ENCODE measurements around the gene LNPEP.

LNPEP gene

DNA sequence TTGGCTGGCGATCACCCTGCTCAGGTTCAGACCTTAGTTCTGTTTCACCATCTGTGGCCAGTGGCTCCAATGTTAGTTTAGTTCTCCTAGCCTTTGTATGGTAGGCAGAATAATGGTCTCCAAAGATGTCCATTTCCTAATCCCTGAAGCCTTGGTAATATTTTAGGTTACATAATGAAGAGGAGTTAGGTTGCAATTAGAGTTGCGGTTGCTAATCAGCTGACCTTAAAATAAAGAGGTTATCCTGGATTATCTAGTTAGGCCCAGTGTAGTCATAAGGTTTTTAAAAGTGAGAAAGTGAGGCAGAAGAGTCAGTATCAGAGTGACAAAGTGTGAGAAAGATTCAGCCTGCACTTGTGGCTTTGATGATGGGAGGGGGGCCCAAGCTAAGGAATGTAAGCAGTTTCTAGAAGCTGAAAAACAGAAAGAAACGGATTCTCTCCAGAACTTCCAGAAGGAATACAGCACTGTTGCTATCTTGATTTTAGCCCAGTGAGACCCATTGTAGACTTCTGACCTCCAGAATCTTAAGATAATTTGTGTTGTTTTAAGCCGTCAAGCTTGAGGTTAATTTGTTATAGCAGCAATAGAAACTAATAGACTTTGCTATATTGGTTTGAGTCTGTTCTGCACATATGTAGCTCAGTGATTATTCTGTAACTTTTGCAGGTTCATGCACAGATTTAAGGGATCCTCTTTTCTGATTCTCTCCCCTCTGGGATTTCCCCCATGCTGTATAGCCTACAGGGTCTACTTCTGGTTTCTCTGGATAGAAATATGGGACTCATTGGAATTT lies 21.6 kb downstream of the LNPEP start:
- H3K9me3 ChIP-seq (ENCODE audit: control insufficient read depth, low read length) = no peaks in the 10 kb centered on the region
- peak overlapping the region; percentile 43 for H3K4me3 ChIP-seq (ENCODE audit: insufficient read depth, low read depth, low read length, poor library complexity, severe bottlenecking)
- H3K27me3 ChIP-seq (replicated peaks; ENCODE audit: control insufficient read depth, insufficient read depth, low read length, poor library complexity, severe bottlenecking) = no peaks in the 10 kb centered on the region
- no peak for DNase-seq
- peak overlapping the region; percentile 58 for H3K27ac ChIP-seq (ENCODE audit: insufficient read depth, low read length, poor library complexity, severe bottlenecking)
- peaks cover 35% of the 10 kb centered on the region for H3K4me1 ChIP-seq (ENCODE audit: control insufficient read depth, insufficient read depth, low read length, poor library complexity, severe bottlenecking)
- no peaks in the 10 kb centered on the region for H3K36me3 ChIP-seq (ENCODE audit: control insufficient read depth, insufficient read depth, low read length)

DNA sequence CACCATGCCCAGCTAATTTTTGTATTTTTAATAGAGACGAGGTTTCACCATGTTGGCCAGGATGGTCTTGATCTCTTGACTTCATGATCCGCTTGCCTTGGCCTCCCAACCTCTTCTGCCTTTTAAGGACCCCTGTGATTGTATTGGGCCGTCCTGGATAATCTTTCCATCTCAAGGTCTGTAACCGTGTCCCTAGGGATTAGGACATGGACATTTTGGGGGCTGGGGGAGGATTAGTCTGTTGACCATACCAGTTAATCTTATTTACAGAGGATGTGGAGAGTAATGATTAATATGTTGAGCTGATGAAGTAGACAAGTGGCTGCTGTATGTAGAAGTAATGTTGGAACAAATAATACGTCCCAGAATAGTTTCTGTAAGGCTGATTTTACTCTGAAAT lies 23.1 kb downstream of the LNPEP start:
- H3K36me3 ChIP-seq (ENCODE audit: control insufficient read depth, insufficient read depth, low read length) = no peaks in the 10 kb centered on the region
- peaks cover 34% of the 10 kb centered on the region for H3K4me1 ChIP-seq (ENCODE audit: control insufficient read depth, insufficient read depth, low read length, poor library complexity, severe bottlenecking)
- DNase-seq = no peak
- no peaks in the 10 kb centered on the region for H3K27me3 ChIP-seq (replicated peaks; ENCODE audit: control insufficient read depth, insufficient read depth, low read length, poor library complexity, severe bottlenecking)
- peak overlapping the region; percentile 38 for H3K27ac ChIP-seq (ENCODE audit: insufficient read depth, low read length, poor library complexity, severe bottlenecking)
- H3K9me3 ChIP-seq (ENCODE audit: control insufficient read depth, low read length) = no peaks in the 10 kb centered on the region
- peak overlapping the region; percentile 43 for H3K4me3 ChIP-seq (ENCODE audit: insufficient read depth, low read depth, low read length, poor library complexity, severe bottlenecking)

DNA sequence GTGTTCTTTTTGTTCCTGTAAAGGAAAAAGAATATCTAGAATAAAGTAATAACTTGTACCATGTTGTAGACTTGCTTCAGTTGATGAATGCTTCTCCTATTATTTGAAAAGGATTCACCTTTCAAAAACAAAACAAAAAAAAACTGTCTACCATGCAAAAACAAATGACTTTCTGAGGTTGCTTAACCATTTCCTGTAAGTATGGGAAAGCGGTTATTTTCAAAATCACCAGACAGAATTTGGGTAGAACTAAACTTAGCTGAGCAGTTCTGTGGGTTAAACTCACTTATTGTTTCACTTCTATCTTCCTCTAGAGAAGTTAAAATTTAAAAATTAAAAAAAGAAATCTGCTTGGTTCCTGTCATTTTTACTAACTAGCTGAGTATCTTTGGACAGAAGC lies 25.2 kb downstream of the LNPEP start:
- H3K36me3 ChIP-seq (ENCODE audit: control insufficient read depth, insufficient read depth, low read length) = no peaks in the 10 kb centered on the region
- H3K27me3 ChIP-seq (replicated peaks; ENCODE audit: control insufficient read depth, insufficient read depth, low read length, poor library complexity, severe bottlenecking) = no peaks in the 10 kb centered on the region
- peak overlapping the region; percentile 7 for H3K4me3 ChIP-seq (ENCODE audit: insufficient read depth, low read depth, low read length, poor library complexity, severe bottlenecking)
- DNase-seq = no peak
- H3K27ac ChIP-seq (ENCODE audit: insufficient read depth, low read length, poor library complexity, severe bottlenecking) = peak overlapping the region; percentile 49
- H3K4me1 ChIP-seq (ENCODE audit: control insufficient read depth, insufficient read depth, low read length, poor library complexity, severe bottlenecking) = peaks cover 37% of the 10 kb centered on the region
- H3K9me3 ChIP-seq (ENCODE audit: control insufficient read depth, low read length) = no peaks in the 10 kb centered on the region

DNA sequence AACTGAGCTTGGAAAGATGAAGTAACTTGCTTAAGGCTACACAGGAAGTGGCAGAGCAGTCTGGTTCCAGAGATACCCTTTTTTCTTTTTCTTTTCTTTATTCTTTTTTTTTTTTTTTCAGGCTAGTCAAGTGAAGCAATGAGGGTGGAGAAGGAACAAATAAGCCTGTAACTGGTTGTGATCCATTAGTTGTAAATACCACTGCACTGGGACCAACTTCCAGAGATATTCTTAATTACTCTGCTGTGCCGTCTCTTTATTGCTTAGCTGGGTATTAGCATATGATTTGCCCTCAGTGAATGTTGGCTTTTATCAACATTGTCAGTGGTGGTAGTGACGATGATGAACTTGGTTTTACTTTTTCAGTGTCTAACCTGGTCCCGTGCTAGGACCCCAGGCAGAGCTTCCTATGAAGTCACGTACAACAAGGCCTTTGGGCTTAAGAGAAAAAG lies 26.7 kb downstream of the LNPEP start:
- no peaks in the 10 kb centered on the region for H3K36me3 ChIP-seq (ENCODE audit: control insufficient read depth, insufficient read depth, low read length)
- DNase-seq = no peak
- peak overlapping the region; percentile 49 for H3K27ac ChIP-seq (ENCODE audit: insufficient read depth, low read length, poor library complexity, severe bottlenecking)
- no peaks in the 10 kb centered on the region for H3K27me3 ChIP-seq (replicated peaks; ENCODE audit: control insufficient read depth, insufficient read depth, low read length, poor library complexity, severe bottlenecking)
- peaks cover 37% of the 10 kb centered on the region for H3K4me1 ChIP-seq (ENCODE audit: control insufficient read depth, insufficient read depth, low read length, poor library complexity, severe bottlenecking)
- H3K9me3 ChIP-seq (ENCODE audit: control insufficient read depth, low read length) = no peaks in the 10 kb centered on the region
- peak overlapping the region; percentile 5 for H3K4me3 ChIP-seq (ENCODE audit: insufficient read depth, low read depth, low read length, poor library complexity, severe bottlenecking)

DNA sequence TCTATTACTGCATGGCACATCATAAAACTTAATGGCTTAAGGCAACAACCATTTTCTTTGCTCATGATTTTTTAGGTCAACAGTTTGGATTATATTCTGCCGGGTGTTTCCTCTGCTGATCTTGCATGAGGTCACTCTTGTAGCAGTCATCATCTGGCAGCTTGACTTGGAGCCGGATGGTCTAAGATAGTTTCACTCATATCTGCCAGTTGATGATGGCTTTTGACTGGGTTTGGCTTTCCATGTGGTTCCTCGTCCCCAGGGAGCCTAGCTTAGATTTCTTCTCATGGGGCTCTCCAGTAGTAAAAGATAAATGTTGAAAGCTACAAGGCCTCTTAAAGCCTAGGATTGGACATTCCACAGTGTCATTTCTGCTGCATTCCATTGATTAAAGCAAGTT lies 27.4 kb downstream of the LNPEP start:
- H3K27me3 ChIP-seq (replicated peaks; ENCODE audit: control insufficient read depth, insufficient read depth, low read length, poor library complexity, severe bottlenecking) = no peaks in the 10 kb centered on the region
- peak overlapping the region; percentile 49 for H3K27ac ChIP-seq (ENCODE audit: insufficient read depth, low read length, poor library complexity, severe bottlenecking)
- no peaks in the 10 kb centered on the region for H3K9me3 ChIP-seq (ENCODE audit: control insufficient read depth, low read length)
- H3K36me3 ChIP-seq (ENCODE audit: control insufficient read depth, insufficient read depth, low read length) = no peaks in the 10 kb centered on the region
- peaks cover 36% of the 10 kb centered on the region for H3K4me1 ChIP-seq (ENCODE audit: control insufficient read depth, insufficient read depth, low read length, poor library complexity, severe bottlenecking)
- no peak overlapping the region for H3K4me3 ChIP-seq (ENCODE audit: insufficient read depth, low read depth, low read length, poor library complexity, severe bottlenecking)
- DNase-seq = no peak

DNA sequence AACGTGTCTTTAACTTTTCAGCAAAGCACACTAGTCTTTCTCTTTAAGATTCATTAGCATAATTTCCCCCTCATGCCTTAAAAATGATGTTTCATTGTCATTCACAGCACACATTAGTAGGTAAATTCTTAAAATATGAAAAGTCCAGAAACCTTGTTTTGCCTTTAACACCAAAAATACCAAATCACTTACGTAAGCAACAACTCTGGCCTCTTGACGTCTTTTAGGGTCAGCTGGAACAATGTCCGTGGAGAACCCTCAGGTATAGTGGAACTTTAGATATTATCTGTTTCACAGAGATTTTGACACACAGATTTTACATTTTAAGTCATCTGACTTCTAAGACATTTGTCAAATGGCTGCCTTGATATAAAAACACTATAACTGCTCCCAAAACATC lies 30.9 kb downstream of the LNPEP start:
- no peak for DNase-seq
- H3K27me3 ChIP-seq (replicated peaks; ENCODE audit: control insufficient read depth, insufficient read depth, low read length, poor library complexity, severe bottlenecking) = no peaks in the 10 kb centered on the region
- H3K4me1 ChIP-seq (ENCODE audit: control insufficient read depth, insufficient read depth, low read length, poor library complexity, severe bottlenecking) = peaks cover 20% of the 10 kb centered on the region
- no peaks in the 10 kb centered on the region for H3K9me3 ChIP-seq (ENCODE audit: control insufficient read depth, low read length)
- H3K36me3 ChIP-seq (ENCODE audit: control insufficient read depth, insufficient read depth, low read length) = no peaks in the 10 kb centered on the region
- H3K27ac ChIP-seq (ENCODE audit: insufficient read depth, low read length, poor library complexity, severe bottlenecking) = no peak overlapping the region
- no peak overlapping the region for H3K4me3 ChIP-seq (ENCODE audit: insufficient read depth, low read depth, low read length, poor library complexity, severe bottlenecking)

DNA sequence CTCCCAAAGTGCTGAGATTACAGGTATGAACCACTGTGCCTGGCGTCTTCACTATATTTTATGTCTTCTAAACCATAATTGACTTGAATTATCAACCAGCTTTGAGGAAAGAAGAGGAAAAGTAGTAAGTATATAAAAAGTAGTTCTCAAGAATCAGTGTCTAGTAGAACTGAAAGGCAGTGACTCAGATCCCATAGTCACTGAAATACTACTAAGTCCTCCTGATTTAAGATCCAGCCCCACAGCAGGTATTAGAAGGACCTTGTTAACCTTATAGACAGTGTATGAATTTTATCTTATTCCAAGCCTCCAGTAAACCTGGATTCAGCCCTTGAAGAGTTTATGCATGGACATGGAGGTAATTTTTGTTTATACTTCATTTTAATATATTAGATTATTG lies 31.5 kb downstream of the LNPEP start:
- H3K4me1 ChIP-seq (ENCODE audit: control insufficient read depth, insufficient read depth, low read length, poor library complexity, severe bottlenecking) = peaks cover 20% of the 10 kb centered on the region
- no peaks in the 10 kb centered on the region for H3K9me3 ChIP-seq (ENCODE audit: control insufficient read depth, low read length)
- no peak overlapping the region for H3K27ac ChIP-seq (ENCODE audit: insufficient read depth, low read length, poor library complexity, severe bottlenecking)
- H3K27me3 ChIP-seq (replicated peaks; ENCODE audit: control insufficient read depth, insufficient read depth, low read length, poor library complexity, severe bottlenecking) = no peaks in the 10 kb centered on the region
- H3K4me3 ChIP-seq (ENCODE audit: insufficient read depth, low read depth, low read length, poor library complexity, severe bottlenecking) = no peak overlapping the region
- DNase-seq = no peak
- no peaks in the 10 kb centered on the region for H3K36me3 ChIP-seq (ENCODE audit: control insufficient read depth, insufficient read depth, low read length)

DNA sequence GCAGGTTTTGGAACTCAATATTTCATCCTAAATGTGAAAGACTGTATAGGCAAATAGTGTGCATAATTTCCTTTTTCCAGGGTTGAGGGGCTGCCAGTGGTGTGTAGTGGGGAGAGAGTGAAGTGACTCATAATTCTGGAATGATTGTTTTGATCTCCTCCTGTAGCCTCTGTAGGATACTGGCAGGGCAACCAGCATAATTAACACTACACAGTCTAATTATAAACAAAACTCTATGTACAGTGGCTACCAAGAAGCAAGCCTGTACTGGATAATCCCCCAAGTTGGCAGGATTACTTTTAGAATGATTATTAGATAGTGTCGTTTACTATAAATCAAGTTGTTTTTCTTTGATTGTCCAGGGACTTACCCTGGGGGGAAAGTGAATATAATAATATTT lies 32.2 kb downstream of the LNPEP start:
- Histone ChIP-seq H3K27me3 (replicated peaks; ENCODE audit: control insufficient read depth, insufficient read depth, low read length, poor library complexity, severe bottlenecking) (no peaks in the 10 kb centered on the region), H3K4me1 (ENCODE audit: control insufficient read depth, insufficient read depth, low read length, poor library complexity, severe bottlenecking) (peaks cover 20% of the 10 kb centered on the region), H3K27ac (ENCODE audit: insufficient read depth, low read length, poor library complexity, severe bottlenecking) (no peak overlapping the region), H3K4me3 (ENCODE audit: insufficient read depth, low read depth, low read length, poor library complexity, severe bottlenecking) (no peak overlapping the region), H3K9me3 (ENCODE audit: control insufficient read depth, low read length) (no peaks in the 10 kb centered on the region), H3K36me3 (ENCODE audit: control insufficient read depth, insufficient read depth, low read length) (no peaks in the 10 kb centered on the region)
- no peak for DNase-seq

DNA sequence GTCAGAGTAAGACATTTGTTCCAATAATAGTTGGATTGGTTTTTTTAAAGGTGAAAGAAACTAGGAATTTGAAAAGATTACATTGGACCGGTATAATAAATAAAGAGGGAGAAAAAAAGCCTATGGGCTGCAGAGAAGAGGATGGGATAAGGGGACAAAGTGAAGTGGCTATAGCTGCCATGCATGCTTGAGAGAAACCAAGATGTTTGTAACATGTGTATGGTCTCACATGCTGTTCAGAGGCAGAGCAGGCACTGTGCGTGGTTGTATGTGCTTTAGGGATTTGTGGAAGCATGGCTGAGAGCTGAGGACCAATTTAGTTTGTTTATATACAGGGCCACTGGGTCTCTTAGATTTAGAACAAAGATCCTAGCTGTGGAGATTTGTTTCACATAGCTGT lies 32.7 kb downstream of the LNPEP start:
- Histone ChIP-seq H3K9me3 (ENCODE audit: control insufficient read depth, low read length) (no peaks in the 10 kb centered on the region), H3K27ac (ENCODE audit: insufficient read depth, low read length, poor library complexity, severe bottlenecking) (no peak overlapping the region), H3K36me3 (ENCODE audit: control insufficient read depth, insufficient read depth, low read length) (no peaks in the 10 kb centered on the region), H3K4me3 (ENCODE audit: insufficient read depth, low read depth, low read length, poor library complexity, severe bottlenecking) (no peak overlapping the region), H3K4me1 (ENCODE audit: control insufficient read depth, insufficient read depth, low read length, poor library complexity, severe bottlenecking) (peaks cover 16% of the 10 kb centered on the region), H3K27me3 (replicated peaks; ENCODE audit: control insufficient read depth, insufficient read depth, low read length, poor library complexity, severe bottlenecking) (no peaks in the 10 kb centered on the region)
- no peak for DNase-seq

DNA sequence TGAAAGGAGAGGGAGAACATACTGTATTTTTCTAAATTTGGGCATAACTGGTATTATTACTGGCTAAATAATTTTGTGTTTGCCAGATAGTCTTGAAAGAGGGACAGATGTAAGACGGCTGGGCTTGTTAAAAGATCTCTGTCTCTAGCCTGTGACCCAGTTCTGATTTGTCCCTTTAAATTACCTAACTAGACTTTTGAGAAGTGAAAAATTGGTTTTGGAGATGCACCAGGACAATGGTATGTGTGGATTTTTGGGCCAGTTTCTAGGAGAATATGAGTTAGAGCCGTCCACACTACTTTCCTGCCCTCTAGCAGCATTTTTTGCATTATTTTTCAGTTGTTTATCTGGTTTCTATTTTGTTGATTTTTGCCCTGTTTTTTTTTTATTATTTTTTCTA lies 33.5 kb downstream of the LNPEP start:
- no peak overlapping the region for H3K4me3 ChIP-seq (ENCODE audit: insufficient read depth, low read depth, low read length, poor library complexity, severe bottlenecking)
- H3K9me3 ChIP-seq (ENCODE audit: control insufficient read depth, low read length) = no peaks in the 10 kb centered on the region
- no peak for DNase-seq
- H3K27ac ChIP-seq (ENCODE audit: insufficient read depth, low read length, poor library complexity, severe bottlenecking) = no peak overlapping the region
- peaks cover 16% of the 10 kb centered on the region for H3K4me1 ChIP-seq (ENCODE audit: control insufficient read depth, insufficient read depth, low read length, poor library complexity, severe bottlenecking)
- H3K27me3 ChIP-seq (replicated peaks; ENCODE audit: control insufficient read depth, insufficient read depth, low read length, poor library complexity, severe bottlenecking) = no peaks in the 10 kb centered on the region
- H3K36me3 ChIP-seq (ENCODE audit: control insufficient read depth, insufficient read depth, low read length) = no peaks in the 10 kb centered on the region
